LNCaP clone FGC (cell line): Measurements from ENCODE around the gene CYYR1.

Source experiments
- DNase-seq: peaks from one replicate; pipeline ENCODE4 v3.0.0-alpha.2; 2011; ENCODE audit warnings: low read depth
- H3K4me3 ChIP-seq: 2 replicates; pipeline ENCODE4 v1.5.1; 2011; ENCODE audit warnings: mild to moderate bottlenecking, low read depth, low read length, control low read depth
- CTCF ChIP-seq: IDR thresholded peaks from 2 replicates; pipeline ENCODE4 v1.5.1; 2012; ENCODE audit warnings: mild to moderate bottlenecking; ENCODE audit not compliant: control insufficient read depth, insufficient read depth; ENCODE audit errors: extremely low read depth

CYYR1 gene

DNA sequence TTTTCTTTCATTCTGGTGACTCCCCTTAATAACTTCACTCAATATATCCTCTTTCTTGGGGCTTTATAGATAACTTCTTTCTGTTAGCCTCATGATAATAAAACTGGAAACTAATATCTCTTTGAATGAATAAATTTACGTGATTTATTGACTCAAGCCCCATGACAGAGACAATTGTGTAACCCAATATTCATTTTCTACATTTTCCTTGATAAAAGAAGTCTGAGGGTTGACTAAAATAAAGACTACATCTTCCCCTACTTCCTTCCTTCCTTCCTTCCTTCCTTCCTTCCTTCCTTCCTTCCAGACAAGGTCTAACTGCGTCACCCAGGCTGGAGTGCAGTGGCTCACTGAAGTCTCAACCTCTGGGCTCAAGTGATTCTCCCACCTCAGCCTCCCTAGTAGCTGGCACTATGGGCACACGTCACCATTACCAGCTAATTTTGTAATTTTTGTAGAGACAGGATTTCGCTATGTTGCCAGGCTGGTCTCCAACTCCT, 85.1 kb downstream of the CYYR1 start:
- no peak for TF ChIP-seq CTCF
- DNase-seq = no peak
- no peak overlapping the region for H3K4me3 ChIP-seq

- no peak for TF ChIP-seq CTCF
- no peak overlapping the region for H3K4me3 ChIP-seq
- no peak for DNase-seq
Measured at GRCh38 chr21:26473471-26473870, 99.6 kb downstream of the CYYR1 start.

DNA sequence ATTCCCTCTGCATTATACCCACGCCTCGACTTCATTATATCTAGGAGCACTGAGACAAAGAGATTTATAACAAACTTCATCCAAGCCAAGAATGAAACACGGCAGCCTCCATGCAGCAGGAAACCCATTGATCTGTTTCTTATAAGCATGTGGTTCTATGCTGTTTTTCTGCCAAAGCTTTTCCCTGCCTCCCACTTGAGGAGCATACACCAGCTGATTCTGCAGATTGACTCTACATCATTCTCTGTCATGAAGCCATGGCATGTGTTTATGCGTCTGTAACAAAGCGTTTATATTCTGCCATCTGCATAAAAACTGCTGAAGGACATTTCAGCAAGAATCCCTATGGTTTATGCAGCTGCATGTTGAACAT, 102.0 kb downstream of the CYYR1 start:
- no peak for DNase-seq
- TF ChIP-seq CTCF = no peak
- H3K4me3 ChIP-seq = no peak overlapping the region

DNA sequence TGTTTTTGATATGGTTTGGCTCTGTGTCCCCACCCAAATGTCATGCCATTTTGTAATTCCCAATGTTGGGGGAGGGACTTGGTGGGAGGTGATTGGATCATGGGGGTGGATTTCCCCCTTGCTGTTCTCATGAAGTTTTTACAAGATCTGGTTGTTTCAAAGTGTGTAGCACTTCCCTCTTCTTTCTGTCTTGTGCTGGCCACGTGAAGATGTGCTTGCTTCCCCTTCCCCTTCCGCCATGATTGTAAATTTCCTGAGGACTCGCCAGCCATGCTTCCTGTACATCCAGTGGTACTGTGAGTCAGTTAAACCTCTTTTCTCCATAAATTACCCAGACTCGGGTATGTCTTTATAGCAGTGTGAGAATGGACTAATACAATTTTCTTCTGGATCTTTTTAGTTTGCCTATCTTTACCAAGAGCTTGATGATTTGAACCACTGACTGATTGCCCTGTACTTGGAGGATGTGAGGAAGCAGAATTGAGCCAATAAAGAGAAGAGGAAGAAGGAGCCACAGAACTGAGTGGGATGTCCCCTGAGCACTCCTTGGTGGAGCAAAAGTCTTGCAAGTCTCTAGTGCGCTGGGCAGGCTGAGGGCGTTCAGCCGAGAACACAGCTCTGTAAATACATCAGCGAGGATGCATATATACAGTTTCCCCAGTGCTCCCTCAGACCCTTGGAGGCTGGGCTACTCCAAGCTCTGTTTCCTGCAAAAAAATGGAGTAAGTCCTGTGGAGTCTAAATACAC, 102.6 kb downstream of the CYYR1 start:
- no peak for DNase-seq
- no peak for TF ChIP-seq CTCF
- H3K4me3 ChIP-seq = no peak overlapping the region

DNA sequence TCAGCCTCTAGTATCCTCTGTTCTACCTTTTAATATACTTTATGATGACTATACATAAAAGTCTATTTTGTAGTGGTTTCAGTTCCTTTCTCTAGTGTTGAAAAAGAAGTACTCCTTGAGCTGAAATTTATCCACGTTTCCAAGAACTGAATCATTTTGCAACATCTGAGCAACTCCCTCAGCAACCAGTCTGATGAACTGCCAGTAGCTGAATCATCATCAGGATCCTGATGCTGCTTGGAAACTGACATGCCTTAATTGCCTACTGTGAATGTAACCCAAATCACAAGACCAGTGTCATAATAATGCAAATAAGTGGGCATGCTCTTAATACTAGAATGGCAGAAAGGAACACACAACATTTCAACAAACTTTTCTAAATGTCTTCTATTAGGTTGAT, 103.3 kb downstream of the CYYR1 start:
- DNase-seq = no peak
- TF ChIP-seq CTCF = no peak
- no peak overlapping the region for H3K4me3 ChIP-seq

DNA sequence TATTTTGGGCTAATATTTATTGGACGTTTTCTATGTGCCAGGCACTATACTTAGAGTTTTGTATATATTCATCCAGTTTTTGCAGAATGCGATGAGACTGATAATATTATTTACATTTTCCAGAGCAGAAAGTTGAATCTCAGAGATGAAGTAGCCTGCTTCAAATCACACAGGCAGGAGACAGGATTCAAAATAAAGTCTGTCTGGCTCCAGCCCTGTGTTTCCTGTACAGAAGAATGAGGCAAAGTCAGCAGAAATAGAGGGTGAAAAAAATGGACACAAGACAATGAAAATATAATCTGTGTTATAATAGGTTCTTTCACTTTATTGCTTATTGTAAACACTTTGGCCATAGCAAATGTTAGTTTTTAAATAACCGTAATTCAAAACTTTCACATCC, 107.2 kb downstream of the CYYR1 start:
- TF ChIP-seq CTCF = no peak
- no peak for DNase-seq
- no peak overlapping the region for H3K4me3 ChIP-seq

DNA sequence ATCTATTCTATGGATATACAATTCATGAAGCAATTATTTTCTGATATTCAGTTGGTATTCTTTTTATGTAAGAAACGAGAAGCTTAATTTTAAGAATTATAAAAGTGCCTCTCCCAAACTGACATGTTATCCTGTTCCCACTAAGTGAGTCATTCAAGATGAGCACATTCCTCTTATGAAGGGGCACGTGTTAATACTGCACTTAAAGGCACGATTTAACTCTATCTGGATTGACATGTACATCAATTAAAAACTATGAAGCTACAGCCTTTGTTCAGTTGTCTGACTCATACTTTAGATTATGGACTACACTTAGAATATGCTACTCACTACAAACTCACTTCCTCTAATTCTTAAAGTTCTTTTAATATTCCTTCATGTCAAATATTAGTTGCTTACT, 111.6 kb downstream of the CYYR1 start:
- no peak for TF ChIP-seq CTCF
- no peak for DNase-seq

More for the DNA sequence above, 111.6 kb downstream of the CYYR1 start:
- H3K4me3 ChIP-seq = no peak overlapping the region
